ENCODE results near the gene TMUB2. TPM values are rescaled to one million over a fixed set of nuclear protein-coding genes. Genes with fewer than 3 reads are reported as not detected.

Gene TMUB2
- total RNA-seq, 1 experiment from 2014 or later, result 25.1 TPM

DNA sequence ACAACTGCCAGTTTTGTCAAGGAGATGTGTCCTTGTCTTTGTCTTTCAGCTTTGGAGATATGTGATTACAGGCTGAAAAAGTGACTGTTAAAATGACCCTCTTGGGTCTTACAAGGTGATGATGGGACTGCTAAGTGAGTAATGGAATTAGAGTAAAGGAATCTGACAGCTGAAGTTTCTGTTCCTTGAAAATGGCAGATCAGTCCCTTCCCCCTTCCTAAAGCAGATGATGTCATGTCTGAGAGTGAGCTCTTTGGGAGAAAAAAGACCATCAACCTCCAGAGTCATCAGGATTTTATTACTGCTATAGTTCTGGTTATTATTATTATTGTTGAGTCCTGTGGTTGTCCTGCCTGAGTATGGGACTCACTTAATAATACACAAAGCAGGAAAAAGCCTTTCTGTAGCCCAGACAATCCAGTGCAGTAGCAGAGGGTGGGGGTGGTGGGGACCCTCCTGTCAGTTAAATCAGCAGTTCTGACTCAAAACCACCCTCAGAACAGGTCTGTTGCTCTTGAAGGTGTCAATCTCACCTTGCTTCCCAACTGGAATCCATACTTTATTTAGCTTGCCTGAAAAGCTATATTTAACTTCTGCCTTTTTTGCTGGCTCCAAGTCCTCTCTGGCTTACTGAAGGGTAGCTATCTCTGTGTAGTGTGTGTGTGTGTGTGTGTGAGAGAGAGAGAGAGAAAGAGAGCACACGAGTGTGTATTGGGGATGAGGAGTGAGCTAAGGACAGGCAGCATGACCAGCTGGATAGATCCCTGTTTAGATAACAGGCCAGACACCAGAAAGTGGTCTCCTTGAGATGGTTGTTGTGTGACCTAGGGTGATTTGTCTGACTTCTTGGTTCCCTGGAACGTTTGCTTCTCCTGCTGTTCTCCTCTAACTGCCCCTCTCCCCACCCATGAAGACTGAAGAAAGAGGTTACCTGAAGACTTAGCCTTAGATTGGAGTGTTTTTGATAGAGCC is 40.1 kb upstream of the TMUB2 start:
- no peak overlapping the region for H3K27ac ChIP-seq (ENCODE audit: low read depth, low read length)
- no peak for TF ChIP-seq RAD21 (IDR thresholded peaks at IDR 0.05; ENCODE audit: low read depth)
- no peak for TF ChIP-seq EZH2 (IDR thresholded peaks at IDR 0.05)
- TF ChIP-seq SRF (IDR thresholded peaks at IDR 0.05; ENCODE audit: low read depth), result no peak
- TF ChIP-seq SP1 (IDR thresholded peaks at IDR 0.05; ENCODE audit: low read depth), result no peak
- no peak for TF ChIP-seq TCF7L2 (IDR thresholded peaks at IDR 0.05; ENCODE audit: borderline replicate concordance, extremely low read depth, insufficient read depth, insufficient read length)
- TF ChIP-seq POLR2A (IDR thresholded peaks at IDR 0.05; ENCODE audit: borderline replicate concordance, extremely low read depth, insufficient read depth, insufficient read length), result no peak
- no peak for TF ChIP-seq CBX3 (IDR thresholded peaks at IDR 0.05; ENCODE audit: low read depth)
- TF ChIP-seq, protein P1, sequence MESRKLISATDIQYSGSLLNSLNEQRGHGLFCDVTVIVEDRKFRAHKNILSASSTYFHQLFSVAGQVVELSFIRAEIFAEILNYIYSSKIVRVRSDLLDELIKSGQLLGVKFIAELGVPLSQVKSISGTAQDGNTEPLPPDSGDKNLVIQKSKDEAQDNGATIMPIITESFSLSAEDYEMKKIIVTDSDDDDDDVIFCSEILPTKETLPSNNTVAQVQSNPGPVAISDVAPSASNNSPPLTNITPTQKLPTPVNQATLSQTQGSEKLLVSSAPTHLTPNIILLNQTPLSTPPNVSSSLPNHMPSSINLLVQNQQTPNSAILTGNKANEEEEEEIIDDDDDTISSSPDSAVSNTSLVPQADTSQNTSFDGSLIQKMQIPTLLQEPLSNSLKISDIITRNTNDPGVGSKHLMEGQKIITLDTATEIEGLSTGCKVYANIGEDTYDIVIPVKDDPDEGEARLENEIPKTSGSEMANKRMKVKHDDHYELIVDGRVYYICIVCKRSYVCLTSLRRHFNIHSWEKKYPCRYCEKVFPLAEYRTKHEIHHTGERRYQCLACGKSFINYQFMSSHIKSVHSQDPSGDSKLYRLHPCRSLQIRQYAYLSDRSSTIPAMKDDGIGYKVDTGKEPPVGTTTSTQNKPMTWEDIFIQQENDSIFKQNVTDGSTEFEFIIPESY (IDR thresholded peaks at IDR 0.05; ENCODE audit: extremely low read depth, insufficient replicate concordance, low read length), result no peak
- TF ChIP-seq EGR1 (IDR thresholded peaks at IDR 0.05; ENCODE audit: low read depth), result no peak
- TF ChIP-seq, protein P2, sequence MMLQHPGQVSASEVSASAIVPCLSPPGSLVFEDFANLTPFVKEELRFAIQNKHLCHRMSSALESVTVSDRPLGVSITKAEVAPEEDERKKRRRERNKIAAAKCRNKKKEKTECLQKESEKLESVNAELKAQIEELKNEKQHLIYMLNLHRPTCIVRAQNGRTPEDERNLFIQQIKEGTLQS (IDR thresholded peaks at IDR 0.05), result no peak
- TF ChIP-seq, protein P3, sequence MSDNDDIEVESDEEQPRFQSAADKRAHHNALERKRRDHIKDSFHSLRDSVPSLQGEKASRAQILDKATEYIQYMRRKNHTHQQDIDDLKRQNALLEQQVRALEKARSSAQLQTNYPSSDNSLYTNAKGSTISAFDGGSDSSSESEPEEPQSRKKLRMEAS (IDR thresholded peaks at IDR 0.05), result no peak
- TF ChIP-seq, protein P4, sequence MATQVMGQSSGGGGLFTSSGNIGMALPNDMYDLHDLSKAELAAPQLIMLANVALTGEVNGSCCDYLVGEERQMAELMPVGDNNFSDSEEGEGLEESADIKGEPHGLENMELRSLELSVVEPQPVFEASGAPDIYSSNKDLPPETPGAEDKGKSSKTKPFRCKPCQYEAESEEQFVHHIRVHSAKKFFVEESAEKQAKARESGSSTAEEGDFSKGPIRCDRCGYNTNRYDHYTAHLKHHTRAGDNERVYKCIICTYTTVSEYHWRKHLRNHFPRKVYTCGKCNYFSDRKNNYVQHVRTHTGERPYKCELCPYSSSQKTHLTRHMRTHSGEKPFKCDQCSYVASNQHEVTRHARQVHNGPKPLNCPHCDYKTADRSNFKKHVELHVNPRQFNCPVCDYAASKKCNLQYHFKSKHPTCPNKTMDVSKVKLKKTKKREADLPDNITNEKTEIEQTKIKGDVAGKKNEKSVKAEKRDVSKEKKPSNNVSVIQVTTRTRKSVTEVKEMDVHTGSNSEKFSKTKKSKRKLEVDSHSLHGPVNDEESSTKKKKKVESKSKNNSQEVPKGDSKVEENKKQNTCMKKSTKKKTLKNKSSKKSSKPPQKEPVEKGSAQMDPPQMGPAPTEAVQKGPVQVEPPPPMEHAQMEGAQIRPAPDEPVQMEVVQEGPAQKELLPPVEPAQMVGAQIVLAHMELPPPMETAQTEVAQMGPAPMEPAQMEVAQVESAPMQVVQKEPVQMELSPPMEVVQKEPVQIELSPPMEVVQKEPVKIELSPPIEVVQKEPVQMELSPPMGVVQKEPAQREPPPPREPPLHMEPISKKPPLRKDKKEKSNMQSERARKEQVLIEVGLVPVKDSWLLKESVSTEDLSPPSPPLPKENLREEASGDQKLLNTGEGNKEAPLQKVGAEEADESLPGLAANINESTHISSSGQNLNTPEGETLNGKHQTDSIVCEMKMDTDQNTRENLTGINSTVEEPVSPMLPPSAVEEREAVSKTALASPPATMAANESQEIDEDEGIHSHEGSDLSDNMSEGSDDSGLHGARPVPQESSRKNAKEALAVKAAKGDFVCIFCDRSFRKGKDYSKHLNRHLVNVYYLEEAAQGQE (IDR thresholded peaks at IDR 0.05; ENCODE audit: low read depth), result no peak
- TF ChIP-seq, protein P5, sequence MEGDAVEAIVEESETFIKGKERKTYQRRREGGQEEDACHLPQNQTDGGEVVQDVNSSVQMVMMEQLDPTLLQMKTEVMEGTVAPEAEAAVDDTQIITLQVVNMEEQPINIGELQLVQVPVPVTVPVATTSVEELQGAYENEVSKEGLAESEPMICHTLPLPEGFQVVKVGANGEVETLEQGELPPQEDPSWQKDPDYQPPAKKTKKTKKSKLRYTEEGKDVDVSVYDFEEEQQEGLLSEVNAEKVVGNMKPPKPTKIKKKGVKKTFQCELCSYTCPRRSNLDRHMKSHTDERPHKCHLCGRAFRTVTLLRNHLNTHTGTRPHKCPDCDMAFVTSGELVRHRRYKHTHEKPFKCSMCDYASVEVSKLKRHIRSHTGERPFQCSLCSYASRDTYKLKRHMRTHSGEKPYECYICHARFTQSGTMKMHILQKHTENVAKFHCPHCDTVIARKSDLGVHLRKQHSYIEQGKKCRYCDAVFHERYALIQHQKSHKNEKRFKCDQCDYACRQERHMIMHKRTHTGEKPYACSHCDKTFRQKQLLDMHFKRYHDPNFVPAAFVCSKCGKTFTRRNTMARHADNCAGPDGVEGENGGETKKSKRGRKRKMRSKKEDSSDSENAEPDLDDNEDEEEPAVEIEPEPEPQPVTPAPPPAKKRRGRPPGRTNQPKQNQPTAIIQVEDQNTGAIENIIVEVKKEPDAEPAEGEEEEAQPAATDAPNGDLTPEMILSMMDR (IDR thresholded peaks at IDR 0.05 in 2 of 3, conservative IDR thresholded peaks at IDR 0.05 in 1 of 3; ENCODE audit: borderline replicate concordance in 1 of 3, insufficient read depth in 1 of 3, low read depth in 2 of 3, low read length in 2 of 3), result no peak
- TF ChIP-seq FOSL1 (IDR thresholded peaks at IDR 0.05; ENCODE audit: low read depth), result no peak
- no peaks in the 10 kb centered on the region for H4K20me1 ChIP-seq (ENCODE audit: insufficient read depth)
- H3K79me2 ChIP-seq (ENCODE audit: insufficient read depth, low read length), result peaks cover 49% of the 10 kb centered on the region
- H3K9ac ChIP-seq (ENCODE audit: low read length), result no peak overlapping the region
- no peaks in the 10 kb centered on the region for H3K9me2 ChIP-seq (ENCODE audit: insufficient read depth)
- H3K4me1 ChIP-seq (ENCODE audit: control insufficient read depth in 1 of 2, insufficient read depth in 2 of 2, low read length in 2 of 2), result peaks cover 7 to 28% of the 10 kb centered on the region in 2 experiments; a peak in 3 of 4 replicates
- ChIA-PET RAD21 (ENCODE audit: low non-redundant PET in 1 of 2, low total read pairs in 2 of 2, uncharacterized antibody in 2 of 2, unreplicated experiment in 2 of 2) (interaction anchor here in 1 of 2 experiments (0.6 kb wide), 1 partner anchor 63 kb away, joined by 6 read pairs; no protein-coding TSS in a partner anchor), POLR2A (no interaction called here), CTCF (no interaction called here)
- no peaks in the 10 kb centered on the region for H3K9me3 ChIP-seq (ENCODE audit: control insufficient read depth in 1 of 2, insufficient read depth in 1 of 2, low read depth in 1 of 2, low read length in 2 of 2)
- H2AFZ ChIP-seq (ENCODE audit: low read depth, low read length, poor library complexity, severe bottlenecking), result no peak overlapping the region
- no TSS peak for BruUV-seq (replicated peaks)
- no peak overlapping the region for H3K4me3 ChIP-seq (replicated peaks in 1 of 2; ENCODE audit: low read depth in 1 of 2, low read length in 2 of 2)
- no peak overlapping the region for H3K4me2 ChIP-seq (ENCODE audit: low read length)
- intact Hi-C loops (cut with micrococcal nuclease), result no loop called here
- H3K36me3 ChIP-seq (ENCODE audit: control insufficient read depth in 1 of 2, insufficient read depth in 2 of 2, low read length in 2 of 2), result peaks cover 7 to 30% of the 10 kb centered on the region in 2 experiments
- ATAC-seq (no peak), DNase-seq (ENCODE audit: low read depth, low spot score) (no peak)
- no peaks in the 10 kb centered on the region for H3K27me3 ChIP-seq (ENCODE audit: insufficient read depth, low read length)
